Measurements from ENCODE around the gene BCAS3.

GRCh38 chr17:60993497-60993896 lies 315.8 kb downstream of the BCAS3 start:
- no peak for TF ChIP-seq POLR2A (IDR thresholded peaks at IDR 0.05)
- no peak for TF ChIP-seq EP300 (IDR thresholded peaks at IDR 0.05)
- TF ChIP-seq CTCF (IDR thresholded peaks at IDR 0.05): no peak
